Stimulated activated naive CD8-positive, alpha-beta T cell treated with anti-CD3 and anti-CD28 coated beads, Interleukin-15, Interleukin-2, amounts not matched to agents 100 U/mL and 50 U/mL, for 24 hours (primary cell): Measurements from ENCODE around the gene ENTPD3.

Experiments used
- ATAC-seq: fragments of 150-1000 bp; cut with Tn5 transposase; one replicate; pipeline ENCODE4 v1.10.0; 2021
- DNase-seq: peaks from one replicate; pipeline ENCODE4 v3.0.0; 2021

ENTPD3 gene

GRCh38 chr3:40387001-40387894, at the start of gene ENTPD3:
TSS of gene ENTPD3 (plus strand) at chr3:40387184. CDS start at chr3:40388058, 874 bp downstream.
- ATAC-seq (peak; percentile 78), DNase-seq (peak; percentile 38)

GRCh38 chr3:40339871-40340270, 47.1 kb upstream of the ENTPD3 start:
- DNase-seq, result no peak
- no peak for ATAC-seq

GRCh38 chr3:40340541-40341170, 46.3 kb upstream of the ENTPD3 start:
- DNase-seq (no peak), ATAC-seq (no peak)

GRCh38 chr3:40341671-40342070, 45.3 kb upstream of the ENTPD3 start:
- no peak for ATAC-seq

GRCh38 chr3:40350529-40350928, 36.5 kb upstream of the ENTPD3 start:
- ATAC-seq (no peak), DNase-seq (no peak)

More at GRCh38 chr3:40341671-40342070, 45.3 kb upstream of the ENTPD3 start:
- DNase-seq, result no peak

- DNase-seq (no peak), ATAC-seq (no peak)
These were observed 31.6 kb upstream of the ENTPD3 start for GRCh38 chr3:40355410-40355809.

GRCh38 chr3:40358454-40358853, 28.5 kb upstream of the ENTPD3 start:
- DNase-seq (no peak), ATAC-seq (no peak)

GRCh38 chr3:40363674-40364073, 23.3 kb upstream of the ENTPD3 start:
- ATAC-seq, result no peak
- no peak for DNase-seq

- DNase-seq (no peak), ATAC-seq (no peak)
These were observed 20.5 kb upstream of the ENTPD3 start for GRCh38 chr3:40366203-40367162.

- no peak for DNase-seq
- no peak for ATAC-seq
These were observed 17.3 kb upstream of the ENTPD3 start for GRCh38 chr3:40369716-40370115.

- DNase-seq (no peak), ATAC-seq (no peak)
These were observed 9.2 kb upstream of the ENTPD3 start for GRCh38 chr3:40377822-40378221.

GRCh38 chr3:40379674-40380306, 7.2 kb upstream of the ENTPD3 start:
- ATAC-seq (peak; percentile 65), DNase-seq (no peak)

GRCh38 chr3:40381904-40382616, 4.9 kb upstream of the ENTPD3 start:
- no peak for ATAC-seq
- DNase-seq, result no peak

GRCh38 chr3:40382617-40382979, 4.4 kb upstream of the ENTPD3 start:
- ATAC-seq, result no peak
- DNase-seq, result no peak

GRCh38 chr3:40386213-40386612, 771 bp upstream of the ENTPD3 start:
- DNase-seq (no peak), ATAC-seq (no peak)

GRCh38 chr3:40387895-40388254, 891 bp downstream of the ENTPD3 start:
- DNase-seq (no peak), ATAC-seq (no peak)

- no peak for ATAC-seq
These were observed 9.4 kb downstream of the ENTPD3 start for GRCh38 chr3:40396406-40396805.

GRCh38 chr3:40397129-40397528, 10.1 kb downstream of the ENTPD3 start:
- ATAC-seq, result no peak
- no peak for DNase-seq

More at GRCh38 chr3:40396406-40396805, 9.4 kb downstream of the ENTPD3 start:
- no peak for DNase-seq

- ATAC-seq (no peak), DNase-seq (no peak)
These were observed 10.9 kb downstream of the ENTPD3 start for GRCh38 chr3:40397912-40398311.

- DNase-seq (no peak), ATAC-seq (no peak)
These were observed 11.4 kb downstream of the ENTPD3 start for GRCh38 chr3:40398346-40398745.

GRCh38 chr3:40404591-40405198, 17.7 kb downstream of the ENTPD3 start:
- DNase-seq (no peak), ATAC-seq (no peak)
